Smooth muscle cell (in vitro differentiated cells): ENCODE measurements around the gene PALD1. TPM values are rescaled to one million over a fixed set of nuclear protein-coding genes. Genes with fewer than 3 reads are reported as not detected.

Experiments
- DNase-seq: peaks from one replicate; lab custom pipeline; 2025; ENCODE audit not compliant: unreplicated experiment; lab: John Stamatoyannopoulos, UW
- H2AFZ ChIP-seq: fragments of 200-600 bp; sonication (generic); 2 replicates; pipeline ENCODE4 v1.6.0; 2016; ENCODE audit warnings: antibody characterized with exemption, low read depth, mild to moderate bottlenecking
- H3F3A ChIP-seq: fragments of 200-600 bp; sonication (generic); 2 replicates; pipeline ENCODE4 v1.6.0; 2017; ENCODE audit warnings: antibody characterized with exemption, low read depth
- H3K27ac ChIP-seq: fragments of 200-600 bp; sonication (generic); 2 replicates; pipeline ENCODE4 v1.5.1; 2016; ENCODE audit warnings: low read depth, mild to moderate bottlenecking
- H3K27me3 ChIP-seq: fragments of 200-600 bp; sonication (generic); 2 replicates; pipeline ENCODE4 v1.6.1; 2016; ENCODE audit warnings: low read depth, mild to moderate bottlenecking
- H3K36me3 ChIP-seq: fragments of 200-600 bp; sonication (generic); 2 replicates; pipeline ENCODE4 v1.5.1; 2016; ENCODE audit warnings: low read depth
- H3K4me1 ChIP-seq: fragments of 200-600 bp; sonication (generic); 2 replicates; pipeline ENCODE4 v1.5.1; 2016; ENCODE audit warnings: low read depth
- H3K4me2 ChIP-seq: fragments of 200-600 bp; sonication (generic); 2 replicates; pipeline ENCODE4 v1.6.0; 2016; ENCODE audit warnings: mild to moderate bottlenecking
- H3K4me3 ChIP-seq: fragments of 200-600 bp; sonication (generic); 2 replicates; pipeline ENCODE4 v1.5.1; 2016; ENCODE audit warnings: mild to moderate bottlenecking
- H3K79me2 ChIP-seq: fragments of 200-600 bp; sonication (generic); 2 replicates; pipeline ENCODE4 v1.6.0; 2016; ENCODE audit warnings: low read depth, mild to moderate bottlenecking
- H3K9ac ChIP-seq: fragments of 200-600 bp; sonication (generic); 2 replicates; pipeline ENCODE4 v1.6.0; 2016; ENCODE audit warnings: low read depth
- H3K9me3 ChIP-seq: fragments of 200-600 bp; sonication (generic); replicated peaks from 2 replicates; pipeline ENCODE4 v1.5.1; 2016; ENCODE audit warnings: low read depth
- H4K20me1 ChIP-seq: fragments of 200-600 bp; sonication (generic); 2 replicates; pipeline ENCODE4 v1.6.0; 2016; ENCODE audit warnings: low read depth
- WGBS: methylation state at CpG from one replicate; pipeline ENCODE4 v1.1.7; 2016; ENCODE audit warnings: low lambda C conversion rate; 5-methylcytosine and 5-hydroxymethylcytosine counted together
- polyA plus RNA-seq: library from polyadenylated mRNA; unstranded; fragments of >200 nt; fragmentation: Nextera tagmentation; extraction: Ambion mirVana; gene quantifications from 2 replicates; pipeline ENCODE4 v1.2.1, GENCODE V29; 2016
- total RNA-seq: library from RNA; depleted of rRNA; stranded (reverse); fragments of >200 nt; gene quantifications from 2 replicates; pipeline ENCODE4 v1.2.3, GENCODE V29; 2014
- TF ChIP-seq, protein P1 (sequence below): fragments of 200-600 bp; sonication (generic); IDR thresholded peaks from 2 replicates; pipeline ENCODE4 v1.5.1; 2017; ENCODE audit warnings: borderline replicate concordance, mild to moderate bottlenecking, antibody characterized with exemption; ENCODE audit not compliant: insufficient read depth, poor library complexity, severe bottlenecking

Gene PALD1
- total and polyA plus RNA-seq, 2 experiments from 2014 or later: 1.4 to 2.2 TPM

DNA sequence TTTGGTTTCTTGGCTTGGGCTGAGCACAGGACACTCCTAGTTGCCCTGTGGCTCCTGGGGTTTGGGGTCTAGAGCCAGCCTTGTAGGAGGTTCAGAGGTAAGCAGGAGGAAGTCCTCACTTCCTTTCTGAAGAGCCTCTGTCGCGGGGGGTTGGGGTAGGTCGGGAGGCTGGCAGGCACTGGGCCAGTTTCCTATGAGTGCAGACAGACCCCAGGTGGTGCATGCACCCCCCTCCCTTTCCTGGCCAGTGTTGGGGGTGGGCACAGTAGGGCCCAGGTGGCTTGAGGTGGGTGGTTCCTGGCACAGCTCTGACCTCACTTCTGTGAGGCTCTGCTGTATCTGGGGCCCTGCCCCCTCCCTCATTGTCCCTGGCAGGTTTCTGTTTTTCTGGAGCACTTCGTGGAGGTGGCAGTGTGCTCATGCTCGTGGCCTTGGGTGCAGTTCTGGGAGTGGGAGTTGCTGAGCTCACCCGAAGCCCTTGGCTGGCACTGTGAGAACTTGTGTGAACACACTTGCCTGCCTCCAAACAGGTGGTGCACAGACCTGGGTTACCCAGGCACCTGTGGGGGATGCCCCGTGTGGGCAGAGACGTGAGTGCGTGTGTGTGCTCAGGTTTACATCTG is 1.8 kb downstream of the PALD1 start:
- 69% methylated on average over 8 of the region's 9 CpGs for WGBS
- Histone ChIP-seq H3K4me1 (peaks cover 9% of the 10 kb centered on the region), H3K27ac (no peak overlapping the region), H2AFZ (no peak overlapping the region), H3K36me3 (no peaks in the 10 kb centered on the region), H3K4me2 (no peak overlapping the region), H3K9ac (no peak overlapping the region), H3K4me3 (no peak overlapping the region), H3F3A (peaks cover 7% of the 10 kb centered on the region), H4K20me1 (no peaks in the 10 kb centered on the region), H3K27me3 (peaks cover 4% of the 10 kb centered on the region), H3K9me3 (no peaks in the 10 kb centered on the region), H3K79me2 (no peaks in the 10 kb centered on the region)
- no peak for DNase-seq
- TF ChIP-seq, protein P1, sequence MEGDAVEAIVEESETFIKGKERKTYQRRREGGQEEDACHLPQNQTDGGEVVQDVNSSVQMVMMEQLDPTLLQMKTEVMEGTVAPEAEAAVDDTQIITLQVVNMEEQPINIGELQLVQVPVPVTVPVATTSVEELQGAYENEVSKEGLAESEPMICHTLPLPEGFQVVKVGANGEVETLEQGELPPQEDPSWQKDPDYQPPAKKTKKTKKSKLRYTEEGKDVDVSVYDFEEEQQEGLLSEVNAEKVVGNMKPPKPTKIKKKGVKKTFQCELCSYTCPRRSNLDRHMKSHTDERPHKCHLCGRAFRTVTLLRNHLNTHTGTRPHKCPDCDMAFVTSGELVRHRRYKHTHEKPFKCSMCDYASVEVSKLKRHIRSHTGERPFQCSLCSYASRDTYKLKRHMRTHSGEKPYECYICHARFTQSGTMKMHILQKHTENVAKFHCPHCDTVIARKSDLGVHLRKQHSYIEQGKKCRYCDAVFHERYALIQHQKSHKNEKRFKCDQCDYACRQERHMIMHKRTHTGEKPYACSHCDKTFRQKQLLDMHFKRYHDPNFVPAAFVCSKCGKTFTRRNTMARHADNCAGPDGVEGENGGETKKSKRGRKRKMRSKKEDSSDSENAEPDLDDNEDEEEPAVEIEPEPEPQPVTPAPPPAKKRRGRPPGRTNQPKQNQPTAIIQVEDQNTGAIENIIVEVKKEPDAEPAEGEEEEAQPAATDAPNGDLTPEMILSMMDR: no peak

- WGBS: 95% methylated on average over 9 of the region's 9 CpGs
Measured at GRCh38 chr10:70481105-70481504, 2.5 kb downstream of the PALD1 start.

GRCh38 chr10:70481831-70482530 is 3.4 kb downstream of the PALD1 start:
- Histone ChIP-seq H4K20me1 (no peaks in the 10 kb centered on the region), H3K27ac (no peak overlapping the region), H3K27me3 (peaks cover 4% of the 10 kb centered on the region), H3K9ac (no peak overlapping the region), H3K36me3 (no peaks in the 10 kb centered on the region), H3K9me3 (no peaks in the 10 kb centered on the region), H3K79me2 (no peaks in the 10 kb centered on the region), H3K4me3 (no peak overlapping the region), H3K4me2 (no peak overlapping the region), H3K4me1 (peaks cover 9% of the 10 kb centered on the region), H3F3A (peaks cover 7% of the 10 kb centered on the region), H2AFZ (no peak overlapping the region)
- WGBS: 57% methylated on average over 7 of the region's 7 CpGs
- TF ChIP-seq, protein P1: no peak
- no peak for DNase-seq

More at GRCh38 chr10:70481105-70481504, 2.5 kb downstream of the PALD1 start:
- Histone ChIP-seq H3K27ac (no peak overlapping the region), H3K4me2 (no peak overlapping the region), H3K27me3 (peaks cover 4% of the 10 kb centered on the region), H2AFZ (no peak overlapping the region), H3K36me3 (no peaks in the 10 kb centered on the region), H3K79me2 (no peaks in the 10 kb centered on the region), H4K20me1 (no peaks in the 10 kb centered on the region), H3K9me3 (no peaks in the 10 kb centered on the region), H3K4me3 (no peak overlapping the region), H3K4me1 (peaks cover 9% of the 10 kb centered on the region), H3F3A (peaks cover 7% of the 10 kb centered on the region), H3K9ac (no peak overlapping the region)
- TF ChIP-seq, protein P1: no peak
- no peak for DNase-seq
